Prostate gland (tissue), 2 donors: ENCODE results near the gene ATP6V1A.

Source experiments
- CTCF ChIP-seq, 4 experiments: fragments of 200-600 bp in 2 of 4; fragments of 450-650 bp in 2 of 4; sonication (generic) in 2 of 4; IDR thresholded peaks; 1 replicate in 3 of 4; 2 replicates in 1 of 4; pipeline ENCODE4 v1.5.1; 2016 to 2019; ENCODE audit warnings: antibody characterized with exemption in 4 of 4, mild to moderate bottlenecking in 2 of 4, moderate library complexity in 2 of 4
- POLR2A ChIP-seq: fragments of 450-650 bp; IDR thresholded peaks from one replicate; pipeline ENCODE4 v1.6.1; 2016; ENCODE audit warnings: antibody characterized with exemption, mild to moderate bottlenecking
- POLR2AphosphoS5 ChIP-seq: sonication (generic); formaldehyde crosslinking; IDR thresholded peaks from one replicate; pipeline ENCODE4 v1.6.1; 2017; ENCODE audit warnings: antibody characterized with exemption

GRCh38 chr3:113839551-113839950, 92.7 kb downstream of the ATP6V1A start:
- no peak for TF ChIP-seq CTCF (IDR thresholded peaks at IDR 0.05)
- TF ChIP-seq POLR2A, result no peak
- no peak for TF ChIP-seq POLR2AphosphoS5
